ENCODE results near the gene DIPK1B.

The DIPK1B gene

GRCh38 chr9:136665704-136666371, 46.5 kb upstream of the DIPK1B start:
- H3K4me3 ChIP-seq (ENCODE audit: severe bottlenecking) = peak overlapping the region; percentile 57
- DNase-seq (ENCODE audit: low spot score) (no peak), ATAC-seq (ENCODE audit: low read depth) (no peak)
- H3K9me3 ChIP-seq (ENCODE audit: severe bottlenecking) = no peaks in the 10 kb centered on the region
- no peaks in the 10 kb centered on the region for H3K27me3 ChIP-seq (ENCODE audit: insufficient read depth, poor library complexity, severe bottlenecking)
- TF ChIP-seq, protein P1, sequence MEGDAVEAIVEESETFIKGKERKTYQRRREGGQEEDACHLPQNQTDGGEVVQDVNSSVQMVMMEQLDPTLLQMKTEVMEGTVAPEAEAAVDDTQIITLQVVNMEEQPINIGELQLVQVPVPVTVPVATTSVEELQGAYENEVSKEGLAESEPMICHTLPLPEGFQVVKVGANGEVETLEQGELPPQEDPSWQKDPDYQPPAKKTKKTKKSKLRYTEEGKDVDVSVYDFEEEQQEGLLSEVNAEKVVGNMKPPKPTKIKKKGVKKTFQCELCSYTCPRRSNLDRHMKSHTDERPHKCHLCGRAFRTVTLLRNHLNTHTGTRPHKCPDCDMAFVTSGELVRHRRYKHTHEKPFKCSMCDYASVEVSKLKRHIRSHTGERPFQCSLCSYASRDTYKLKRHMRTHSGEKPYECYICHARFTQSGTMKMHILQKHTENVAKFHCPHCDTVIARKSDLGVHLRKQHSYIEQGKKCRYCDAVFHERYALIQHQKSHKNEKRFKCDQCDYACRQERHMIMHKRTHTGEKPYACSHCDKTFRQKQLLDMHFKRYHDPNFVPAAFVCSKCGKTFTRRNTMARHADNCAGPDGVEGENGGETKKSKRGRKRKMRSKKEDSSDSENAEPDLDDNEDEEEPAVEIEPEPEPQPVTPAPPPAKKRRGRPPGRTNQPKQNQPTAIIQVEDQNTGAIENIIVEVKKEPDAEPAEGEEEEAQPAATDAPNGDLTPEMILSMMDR (IDR thresholded peaks at IDR 0.05; ENCODE audit: poor library complexity, severe bottlenecking) = peak; percentile 35
- no peaks in the 10 kb centered on the region for H3K4me1 ChIP-seq (ENCODE audit: insufficient read depth, poor library complexity, severe bottlenecking)
- H3K36me3 ChIP-seq (ENCODE audit: low read depth) = no peaks in the 10 kb centered on the region
- no peak overlapping the region for H3K27ac ChIP-seq (ENCODE audit: poor library complexity, severe bottlenecking)

- no peak for DNase-seq (ENCODE audit: low spot score)
- H3K9me3 ChIP-seq (ENCODE audit: severe bottlenecking) = no peaks in the 10 kb centered on the region
- no peak for ATAC-seq (ENCODE audit: low read depth)
- no peak overlapping the region for H3K27ac ChIP-seq (ENCODE audit: poor library complexity, severe bottlenecking)
- no peaks in the 10 kb centered on the region for H3K36me3 ChIP-seq (ENCODE audit: low read depth)
- peak overlapping the region; percentile 57 for H3K4me3 ChIP-seq (ENCODE audit: severe bottlenecking)
- no peaks in the 10 kb centered on the region for H3K4me1 ChIP-seq (ENCODE audit: insufficient read depth, poor library complexity, severe bottlenecking)
- no peaks in the 10 kb centered on the region for H3K27me3 ChIP-seq (ENCODE audit: insufficient read depth, poor library complexity, severe bottlenecking)
- TF ChIP-seq, protein P1 (IDR thresholded peaks at IDR 0.05; ENCODE audit: poor library complexity, severe bottlenecking) = no peak
Measured at GRCh38 chr9:136666372-136667213, 45.8 kb upstream of the DIPK1B start.

DNA sequence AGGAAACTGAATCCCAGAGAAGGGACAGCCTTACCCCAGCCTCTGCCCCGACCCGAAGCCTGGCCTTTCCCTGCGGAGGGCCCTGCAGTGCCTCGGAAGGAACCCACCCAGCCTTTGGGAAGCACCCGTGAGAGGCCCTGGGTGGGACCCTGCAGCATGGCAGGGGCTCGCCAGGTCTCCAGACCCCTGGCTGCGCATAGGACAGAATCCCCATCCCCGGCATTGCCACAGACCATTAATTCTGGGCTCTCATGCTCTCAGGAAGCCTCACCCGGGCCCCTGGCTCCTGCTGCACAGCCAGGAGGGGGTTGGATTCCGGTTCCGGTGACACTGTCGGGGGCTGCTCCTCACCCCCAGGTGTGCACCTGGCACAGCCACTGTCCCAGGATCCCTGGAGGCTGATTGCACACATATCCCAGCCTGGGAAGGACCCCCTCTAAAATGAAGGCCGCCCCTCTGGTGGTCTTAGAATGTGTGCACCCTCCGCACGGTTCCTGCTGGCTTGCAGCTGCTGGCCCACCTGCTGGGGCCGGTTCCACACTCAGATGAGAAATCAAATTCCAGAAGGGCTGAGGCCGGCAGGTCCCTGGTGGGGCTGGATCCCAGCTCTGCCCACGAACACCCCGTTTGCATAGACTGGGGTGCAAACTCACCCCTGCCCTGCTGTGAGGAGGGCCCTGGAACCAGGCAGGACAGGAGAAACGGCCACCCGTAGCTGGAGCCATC, 45.0 kb upstream of the DIPK1B start:
- H3K36me3 ChIP-seq (ENCODE audit: low read depth) = no peaks in the 10 kb centered on the region
- H3K9me3 ChIP-seq (ENCODE audit: severe bottlenecking) = no peaks in the 10 kb centered on the region

DNA sequence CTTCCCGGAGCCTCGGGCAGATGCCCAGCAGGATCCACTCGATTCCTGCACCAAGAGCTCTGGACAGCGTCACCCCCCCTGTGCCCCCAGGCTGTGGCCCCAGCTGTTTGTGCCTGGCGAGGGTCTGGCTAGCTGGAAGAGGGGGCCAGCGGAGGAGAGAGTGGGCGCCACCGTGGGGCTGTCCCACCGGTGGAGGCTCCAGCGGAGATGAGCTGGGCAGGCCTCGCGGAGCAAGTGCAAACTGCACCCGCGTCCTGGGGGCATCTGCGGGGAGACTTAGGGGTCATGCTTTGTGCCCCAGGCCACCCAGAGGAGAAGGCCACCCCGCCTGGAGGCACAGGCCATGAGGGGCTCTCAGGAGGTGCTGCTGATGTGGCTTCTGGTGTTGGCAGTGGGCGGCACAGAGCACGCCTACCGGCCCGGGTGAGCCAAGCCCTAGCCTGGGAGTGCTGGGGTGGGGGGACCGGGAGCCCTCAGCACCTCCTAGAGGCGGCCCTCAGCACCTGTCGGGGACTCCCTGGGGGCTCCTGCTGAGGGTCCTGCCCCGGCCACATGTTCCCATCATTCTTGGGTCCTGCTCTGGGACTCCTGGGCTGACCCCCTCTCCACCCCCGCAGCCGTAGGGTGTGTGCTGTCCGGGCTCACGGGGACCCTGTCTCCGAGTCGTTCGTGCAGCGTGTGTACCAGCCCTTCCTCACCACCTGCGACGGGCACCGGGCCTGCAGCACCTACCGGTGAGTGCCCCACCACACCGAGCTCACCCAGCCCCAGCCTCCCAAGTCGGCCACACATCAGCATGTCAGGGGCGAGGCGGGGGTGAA, 44.2 kb upstream of the DIPK1B start:
- ATAC-seq (ENCODE audit: low read depth) = no peak
- Histone ChIP-seq H3K4me3 (ENCODE audit: severe bottlenecking) (no peak overlapping the region), H3K27ac (ENCODE audit: poor library complexity, severe bottlenecking) (no peak overlapping the region), H3K27me3 (ENCODE audit: insufficient read depth, poor library complexity, severe bottlenecking) (no peaks in the 10 kb centered on the region), H3K4me1 (ENCODE audit: insufficient read depth, poor library complexity, severe bottlenecking) (no peaks in the 10 kb centered on the region), H3K9me3 (ENCODE audit: severe bottlenecking) (no peaks in the 10 kb centered on the region), H3K36me3 (ENCODE audit: low read depth) (no peaks in the 10 kb centered on the region)
- DNase-seq (ENCODE audit: low spot score) = no peak
- TF ChIP-seq, protein P1 (IDR thresholded peaks at IDR 0.05; ENCODE audit: poor library complexity, severe bottlenecking) = no peak

More for the DNA sequence above, 45.0 kb upstream of the DIPK1B start:
- H3K4me1 ChIP-seq (ENCODE audit: insufficient read depth, poor library complexity, severe bottlenecking) = no peaks in the 10 kb centered on the region
- ATAC-seq (ENCODE audit: low read depth) = no peak
- H3K27me3 ChIP-seq (ENCODE audit: insufficient read depth, poor library complexity, severe bottlenecking) = no peaks in the 10 kb centered on the region
- no peak overlapping the region for H3K27ac ChIP-seq (ENCODE audit: poor library complexity, severe bottlenecking)
- DNase-seq (ENCODE audit: low spot score) = no peak
- no peak overlapping the region for H3K4me3 ChIP-seq (ENCODE audit: severe bottlenecking)
- TF ChIP-seq, protein P1 (IDR thresholded peaks at IDR 0.05; ENCODE audit: poor library complexity, severe bottlenecking) = no peak

Measured in RWPE2 (cell line).